NB4 (cell line): ENCODE data around the gene PRPSAP2.

ENCODE experiments used
- CTCF ChIP-seq: IDR thresholded peaks from one replicate; pipeline ENCODE4 v1.5.1; 2012; ENCODE audit warnings: low read depth, low read length
- MAX ChIP-seq: IDR thresholded peaks from 2 replicates; pipeline ENCODE4 v1.6.1; 2011; ENCODE audit warnings: low read depth, low read length
- MYC ChIP-seq: IDR thresholded peaks from 2 replicates; pipeline ENCODE4 v1.6.1; 2011; ENCODE audit warnings: low read depth, low read length
- POLR2A ChIP-seq: IDR thresholded peaks from 2 replicates; pipeline ENCODE4 v1.6.1; 2011; ENCODE audit warnings: mild to moderate bottlenecking; ENCODE audit not compliant: insufficient read length; ENCODE audit errors: extremely low read depth

- TF ChIP-seq CTCF = no peak
- TF ChIP-seq POLR2A = no peak
- TF ChIP-seq MAX = no peak
- no peak for TF ChIP-seq MYC
Measured at GRCh38 chr17:18933102-18934058, 75.4 kb downstream of the PRPSAP2 start.
